Measurements from ENCODE around the gene RAD51B.

DNA sequence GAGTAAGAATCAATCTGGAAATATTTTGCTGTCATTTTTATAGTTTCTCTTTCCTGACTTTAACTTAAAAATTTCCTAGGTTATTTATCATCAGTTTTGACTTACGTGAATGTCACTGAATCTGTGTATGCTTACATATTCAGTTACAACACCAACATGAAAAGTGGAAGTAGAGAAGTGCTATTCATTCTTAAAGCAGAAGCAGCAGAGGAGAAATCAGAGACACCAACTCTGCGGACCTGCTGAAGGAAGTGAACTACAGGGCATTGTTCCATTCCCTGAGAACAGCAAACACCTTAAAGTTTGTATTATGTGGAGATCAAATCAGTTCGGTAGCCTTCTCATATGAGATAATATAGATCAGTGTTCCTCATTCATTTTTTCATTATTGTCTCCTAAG, 34.1 kb downstream of the RAD51B start:
- TF ChIP-seq ZNF24 (IDR thresholded peaks at IDR 0.05) (no peak), ZNF408 (CRISPR knock-in tag; IDR thresholded peaks at IDR 0.05; ENCODE audit: low read depth) (no peak), RCOR1 (IDR thresholded peaks at IDR 0.05; ENCODE audit: borderline replicate concordance in 1 of 2, low read depth in 2 of 2, low read length in 2 of 2) (no peak), RBBP5 (IDR thresholded peaks at IDR 0.05; ENCODE audit: borderline replicate concordance, insufficient read depth, low read length, poor library complexity, severe bottlenecking) (no peak), POLR2A (conservative IDR thresholded peaks at IDR 0.05) (no peak), RBFOX2 (IDR thresholded peaks at IDR 0.05; ENCODE audit: low read depth, low read length) (no peak), TAF9B (IDR thresholded peaks at IDR 0.05; ENCODE audit: partially characterized antibody) (no peak), RAD21 (CRISPR knock-in tag; conservative IDR thresholded peaks at IDR 0.05 in 1 of 2, IDR thresholded peaks at IDR 0.05 in 1 of 2) (no peak), ZNF589 (CRISPR knock-in tag; IDR thresholded peaks at IDR 0.05; ENCODE audit: low read depth) (no peak)
- TF ChIP-seq, protein P1, sequence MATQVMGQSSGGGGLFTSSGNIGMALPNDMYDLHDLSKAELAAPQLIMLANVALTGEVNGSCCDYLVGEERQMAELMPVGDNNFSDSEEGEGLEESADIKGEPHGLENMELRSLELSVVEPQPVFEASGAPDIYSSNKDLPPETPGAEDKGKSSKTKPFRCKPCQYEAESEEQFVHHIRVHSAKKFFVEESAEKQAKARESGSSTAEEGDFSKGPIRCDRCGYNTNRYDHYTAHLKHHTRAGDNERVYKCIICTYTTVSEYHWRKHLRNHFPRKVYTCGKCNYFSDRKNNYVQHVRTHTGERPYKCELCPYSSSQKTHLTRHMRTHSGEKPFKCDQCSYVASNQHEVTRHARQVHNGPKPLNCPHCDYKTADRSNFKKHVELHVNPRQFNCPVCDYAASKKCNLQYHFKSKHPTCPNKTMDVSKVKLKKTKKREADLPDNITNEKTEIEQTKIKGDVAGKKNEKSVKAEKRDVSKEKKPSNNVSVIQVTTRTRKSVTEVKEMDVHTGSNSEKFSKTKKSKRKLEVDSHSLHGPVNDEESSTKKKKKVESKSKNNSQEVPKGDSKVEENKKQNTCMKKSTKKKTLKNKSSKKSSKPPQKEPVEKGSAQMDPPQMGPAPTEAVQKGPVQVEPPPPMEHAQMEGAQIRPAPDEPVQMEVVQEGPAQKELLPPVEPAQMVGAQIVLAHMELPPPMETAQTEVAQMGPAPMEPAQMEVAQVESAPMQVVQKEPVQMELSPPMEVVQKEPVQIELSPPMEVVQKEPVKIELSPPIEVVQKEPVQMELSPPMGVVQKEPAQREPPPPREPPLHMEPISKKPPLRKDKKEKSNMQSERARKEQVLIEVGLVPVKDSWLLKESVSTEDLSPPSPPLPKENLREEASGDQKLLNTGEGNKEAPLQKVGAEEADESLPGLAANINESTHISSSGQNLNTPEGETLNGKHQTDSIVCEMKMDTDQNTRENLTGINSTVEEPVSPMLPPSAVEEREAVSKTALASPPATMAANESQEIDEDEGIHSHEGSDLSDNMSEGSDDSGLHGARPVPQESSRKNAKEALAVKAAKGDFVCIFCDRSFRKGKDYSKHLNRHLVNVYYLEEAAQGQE (IDR thresholded peaks at IDR 0.05; ENCODE audit: borderline replicate concordance) = no peak
- TF ChIP-seq, protein P1 (CRISPR knock-in tag; IDR thresholded peaks at IDR 0.05; ENCODE audit: low read depth) = no peak
- TF ChIP-seq, protein P2, sequence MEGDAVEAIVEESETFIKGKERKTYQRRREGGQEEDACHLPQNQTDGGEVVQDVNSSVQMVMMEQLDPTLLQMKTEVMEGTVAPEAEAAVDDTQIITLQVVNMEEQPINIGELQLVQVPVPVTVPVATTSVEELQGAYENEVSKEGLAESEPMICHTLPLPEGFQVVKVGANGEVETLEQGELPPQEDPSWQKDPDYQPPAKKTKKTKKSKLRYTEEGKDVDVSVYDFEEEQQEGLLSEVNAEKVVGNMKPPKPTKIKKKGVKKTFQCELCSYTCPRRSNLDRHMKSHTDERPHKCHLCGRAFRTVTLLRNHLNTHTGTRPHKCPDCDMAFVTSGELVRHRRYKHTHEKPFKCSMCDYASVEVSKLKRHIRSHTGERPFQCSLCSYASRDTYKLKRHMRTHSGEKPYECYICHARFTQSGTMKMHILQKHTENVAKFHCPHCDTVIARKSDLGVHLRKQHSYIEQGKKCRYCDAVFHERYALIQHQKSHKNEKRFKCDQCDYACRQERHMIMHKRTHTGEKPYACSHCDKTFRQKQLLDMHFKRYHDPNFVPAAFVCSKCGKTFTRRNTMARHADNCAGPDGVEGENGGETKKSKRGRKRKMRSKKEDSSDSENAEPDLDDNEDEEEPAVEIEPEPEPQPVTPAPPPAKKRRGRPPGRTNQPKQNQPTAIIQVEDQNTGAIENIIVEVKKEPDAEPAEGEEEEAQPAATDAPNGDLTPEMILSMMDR (IDR thresholded peaks at IDR 0.05 in 2 of 3, conservative IDR thresholded peaks at IDR 0.05 in 1 of 3; ENCODE audit: insufficient read depth in 2 of 3, low read depth in 1 of 3, low read length in 3 of 3) = no peak
- TF ChIP-seq, protein P3, sequence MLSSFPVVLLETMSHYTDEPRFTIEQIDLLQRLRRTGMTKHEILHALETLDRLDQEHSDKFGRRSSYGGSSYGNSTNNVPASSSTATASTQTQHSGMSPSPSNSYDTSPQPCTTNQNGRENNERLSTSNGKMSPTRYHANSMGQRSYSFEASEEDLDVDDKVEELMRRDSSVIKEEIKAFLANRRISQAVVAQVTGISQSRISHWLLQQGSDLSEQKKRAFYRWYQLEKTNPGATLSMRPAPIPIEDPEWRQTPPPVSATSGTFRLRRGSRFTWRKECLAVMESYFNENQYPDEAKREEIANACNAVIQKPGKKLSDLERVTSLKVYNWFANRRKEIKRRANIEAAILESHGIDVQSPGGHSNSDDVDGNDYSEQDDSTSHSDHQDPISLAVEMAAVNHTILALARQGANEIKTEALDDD (IDR thresholded peaks at IDR 0.05) = no peak
- TF ChIP-seq, protein P4, sequence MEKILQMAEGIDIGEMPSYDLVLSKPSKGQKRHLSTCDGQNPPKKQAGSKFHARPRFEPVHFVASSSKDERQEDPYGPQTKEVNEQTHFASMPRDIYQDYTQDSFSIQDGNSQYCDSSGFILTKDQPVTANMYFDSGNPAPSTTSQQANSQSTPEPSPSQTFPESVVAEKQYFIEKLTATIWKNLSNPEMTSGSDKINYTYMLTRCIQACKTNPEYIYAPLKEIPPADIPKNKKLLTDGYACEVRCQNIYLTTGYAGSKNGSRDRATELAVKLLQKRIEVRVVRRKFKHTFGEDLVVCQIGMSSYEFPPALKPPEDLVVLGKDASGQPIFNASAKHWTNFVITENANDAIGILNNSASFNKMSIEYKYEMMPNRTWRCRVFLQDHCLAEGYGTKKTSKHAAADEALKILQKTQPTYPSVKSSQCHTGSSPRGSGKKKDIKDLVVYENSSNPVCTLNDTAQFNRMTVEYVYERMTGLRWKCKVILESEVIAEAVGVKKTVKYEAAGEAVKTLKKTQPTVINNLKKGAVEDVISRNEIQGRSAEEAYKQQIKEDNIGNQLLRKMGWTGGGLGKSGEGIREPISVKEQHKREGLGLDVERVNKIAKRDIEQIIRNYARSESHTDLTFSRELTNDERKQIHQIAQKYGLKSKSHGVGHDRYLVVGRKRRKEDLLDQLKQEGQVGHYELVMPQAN (IDR thresholded peaks at IDR 0.05; ENCODE audit: borderline replicate concordance) = no peak

Measured in K562 (cell line).